ENCODE data around the gene RBPMS2. TPM values are rescaled to one million over a fixed set of nuclear protein-coding genes. Genes with fewer than 3 reads are reported as not detected.

RBPMS2 gene
- total RNA-seq, 2 donors from 2014 or later = 86.0 to 131 TPM

DNA sequence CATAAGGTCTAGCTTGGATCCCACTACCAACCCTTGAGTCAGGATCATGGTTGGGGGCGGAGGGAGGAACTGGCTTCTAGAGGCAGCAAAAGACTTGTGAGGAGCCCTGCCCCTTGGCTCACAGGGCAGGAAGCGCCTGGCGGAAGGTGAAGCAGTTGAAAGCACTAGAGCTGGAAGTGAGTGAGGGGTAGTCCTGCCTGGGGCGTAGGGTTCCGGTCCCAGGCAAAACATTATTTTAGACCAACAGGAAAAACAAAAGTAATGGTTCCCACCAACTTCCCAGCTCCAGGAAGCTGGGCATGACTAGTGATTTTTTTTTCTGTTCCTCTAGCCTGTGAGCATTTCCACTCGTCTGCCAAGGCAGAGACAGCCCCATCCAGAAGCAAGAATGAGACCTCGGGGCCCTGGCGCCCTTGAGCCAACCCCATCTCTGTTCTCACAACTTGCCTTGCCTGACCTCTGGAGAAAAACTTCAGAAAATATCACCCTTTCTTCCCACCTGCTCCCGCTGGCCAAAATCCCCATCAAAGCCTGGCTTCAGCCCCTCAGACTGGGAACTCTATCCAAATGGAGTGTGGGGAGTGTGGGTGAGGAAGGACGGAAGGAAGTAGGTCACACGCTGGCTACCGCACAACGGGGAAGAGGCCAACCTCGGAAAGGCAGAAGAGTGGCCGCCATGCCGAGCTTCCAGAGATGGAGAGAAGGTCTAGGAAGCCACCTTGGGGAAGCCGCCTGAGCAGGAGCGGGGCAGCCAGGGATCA is 57.5 kb downstream of the RBPMS2 start:
- Histone ChIP-seq H3K9me3 (ENCODE audit: control insufficient read depth, low read length) (no peaks in the 10 kb centered on the region), H3K9ac (ENCODE audit: extremely low read depth, low read length, poor library complexity, severe bottlenecking) (no peak overlapping the region), H3K4me1 (ENCODE audit: control insufficient read depth, insufficient read depth, low read length) (no peaks in the 10 kb centered on the region), H3K36me3 (ENCODE audit: control insufficient read depth, insufficient read depth, low read length) (peaks cover 56% of the 10 kb centered on the region), H3K4me3 (ENCODE audit: low read length) (no peak overlapping the region), H3K27me3 (ENCODE audit: control insufficient read depth, insufficient read depth, low read length, poor library complexity, severe bottlenecking) (no peaks in the 10 kb centered on the region), H3K27ac (ENCODE audit: low read depth, low read length) (no peak overlapping the region)
- 95 to 97% methylated on average over 15 to 17 of the region's 18 CpGs for WGBS, 2 experiments (ENCODE audit: insufficient coverage in 1 of 2, insufficient read length in 1 of 2)
- H3K36me3 Mint-ChIP-seq (ENCODE audit: low read depth) = peaks cover 66% of the 10 kb centered on the region
- DNase-seq = no peak
- TF ChIP-seq, protein P1, sequence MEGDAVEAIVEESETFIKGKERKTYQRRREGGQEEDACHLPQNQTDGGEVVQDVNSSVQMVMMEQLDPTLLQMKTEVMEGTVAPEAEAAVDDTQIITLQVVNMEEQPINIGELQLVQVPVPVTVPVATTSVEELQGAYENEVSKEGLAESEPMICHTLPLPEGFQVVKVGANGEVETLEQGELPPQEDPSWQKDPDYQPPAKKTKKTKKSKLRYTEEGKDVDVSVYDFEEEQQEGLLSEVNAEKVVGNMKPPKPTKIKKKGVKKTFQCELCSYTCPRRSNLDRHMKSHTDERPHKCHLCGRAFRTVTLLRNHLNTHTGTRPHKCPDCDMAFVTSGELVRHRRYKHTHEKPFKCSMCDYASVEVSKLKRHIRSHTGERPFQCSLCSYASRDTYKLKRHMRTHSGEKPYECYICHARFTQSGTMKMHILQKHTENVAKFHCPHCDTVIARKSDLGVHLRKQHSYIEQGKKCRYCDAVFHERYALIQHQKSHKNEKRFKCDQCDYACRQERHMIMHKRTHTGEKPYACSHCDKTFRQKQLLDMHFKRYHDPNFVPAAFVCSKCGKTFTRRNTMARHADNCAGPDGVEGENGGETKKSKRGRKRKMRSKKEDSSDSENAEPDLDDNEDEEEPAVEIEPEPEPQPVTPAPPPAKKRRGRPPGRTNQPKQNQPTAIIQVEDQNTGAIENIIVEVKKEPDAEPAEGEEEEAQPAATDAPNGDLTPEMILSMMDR (conservative IDR thresholded peaks at IDR 0.05) = no peak
- H3K27ac Mint-ChIP-seq = peak overlapping the region; percentile 76
- no peaks in the 10 kb centered on the region for H3K4me1 Mint-ChIP-seq
- no peak overlapping the region for H3K4me3 Mint-ChIP-seq
- H3K27me3 Mint-ChIP-seq (ENCODE audit: insufficient read depth) = no peaks in the 10 kb centered on the region
- H3K9me3 Mint-ChIP-seq = no peaks in the 10 kb centered on the region

DNA sequence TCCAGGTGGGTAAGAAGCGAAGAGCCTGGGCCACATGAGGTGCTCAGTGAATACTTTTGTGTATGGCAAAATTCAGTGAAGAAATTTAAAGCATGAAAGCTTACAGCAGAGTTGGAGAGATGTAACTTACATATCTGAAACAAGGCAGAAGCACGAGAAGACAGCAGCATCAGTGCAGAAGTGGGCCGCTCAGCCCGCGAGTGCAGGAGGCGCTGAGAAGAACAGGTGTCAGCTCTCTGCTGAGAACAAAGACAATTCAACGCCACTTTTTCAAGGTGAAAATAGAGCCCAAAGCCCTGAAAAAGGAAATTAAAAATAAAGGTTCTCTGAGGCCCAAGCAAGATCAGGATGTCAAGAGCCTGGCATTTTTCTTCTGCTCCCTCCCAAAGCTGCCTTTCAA is 58.3 kb downstream of the RBPMS2 start:
- peaks cover 60% of the 10 kb centered on the region for H3K36me3 ChIP-seq (ENCODE audit: control insufficient read depth, insufficient read depth, low read length)
- no peaks in the 10 kb centered on the region for H3K27me3 ChIP-seq (ENCODE audit: control insufficient read depth, insufficient read depth, low read length, poor library complexity, severe bottlenecking)
- no peak for DNase-seq
- H3K4me1 ChIP-seq (ENCODE audit: control insufficient read depth, insufficient read depth, low read length) = no peaks in the 10 kb centered on the region
- WGBS, 2 experiments (ENCODE audit: insufficient coverage in 1 of 2, insufficient read length in 1 of 2) = 95 to 98% methylated on average over 7 of the region's 7 CpGs
- H3K27me3 Mint-ChIP-seq (ENCODE audit: insufficient read depth) = no peaks in the 10 kb centered on the region
- no peak overlapping the region for H3K4me3 Mint-ChIP-seq
- no peak overlapping the region for H3K4me3 ChIP-seq (ENCODE audit: low read length)
- peaks cover 70% of the 10 kb centered on the region for H3K36me3 Mint-ChIP-seq (ENCODE audit: low read depth)
- H3K27ac Mint-ChIP-seq = no peak overlapping the region
- H3K9ac ChIP-seq (ENCODE audit: extremely low read depth, low read length, poor library complexity, severe bottlenecking) = no peak overlapping the region
- no peaks in the 10 kb centered on the region for H3K9me3 ChIP-seq (ENCODE audit: control insufficient read depth, low read length)
- TF ChIP-seq, protein P1 (conservative IDR thresholded peaks at IDR 0.05) = no peak
- H3K9me3 Mint-ChIP-seq = no peaks in the 10 kb centered on the region
- H3K27ac ChIP-seq (ENCODE audit: low read depth, low read length) = no peak overlapping the region
- H3K4me1 Mint-ChIP-seq = no peaks in the 10 kb centered on the region

DNA sequence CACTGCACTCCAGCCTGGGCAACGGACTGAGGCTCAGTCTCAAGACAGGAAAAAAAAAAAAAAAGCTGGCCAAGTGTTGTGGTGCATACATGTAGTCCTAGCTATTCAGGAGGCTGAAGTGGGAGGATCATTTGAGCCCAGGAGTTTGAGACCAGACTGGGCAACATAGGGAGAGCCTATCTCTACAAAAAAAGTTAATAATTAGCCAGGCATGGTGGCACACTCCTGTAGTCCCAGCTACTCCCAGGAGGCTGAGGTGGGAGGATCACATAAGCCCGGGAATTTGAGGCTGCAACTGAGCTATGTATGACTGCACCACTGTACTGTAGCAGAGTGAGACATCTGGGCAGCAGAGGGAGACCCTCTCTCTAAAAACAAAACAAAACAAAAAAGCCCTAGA is 58.9 kb downstream of the RBPMS2 start:
- no peaks in the 10 kb centered on the region for H3K4me1 Mint-ChIP-seq
- no peak overlapping the region for H3K27ac ChIP-seq (ENCODE audit: low read depth, low read length)
- peaks cover 63% of the 10 kb centered on the region for H3K36me3 ChIP-seq (ENCODE audit: control insufficient read depth, insufficient read depth, low read length)
- no peaks in the 10 kb centered on the region for H3K9me3 ChIP-seq (ENCODE audit: control insufficient read depth, low read length)
- no peaks in the 10 kb centered on the region for H3K4me1 ChIP-seq (ENCODE audit: control insufficient read depth, insufficient read depth, low read length)
- TF ChIP-seq, protein P1 (conservative IDR thresholded peaks at IDR 0.05) = no peak
- no peak overlapping the region for H3K4me3 Mint-ChIP-seq
- no peak for DNase-seq
- H3K27me3 ChIP-seq (ENCODE audit: control insufficient read depth, insufficient read depth, low read length, poor library complexity, severe bottlenecking) = no peaks in the 10 kb centered on the region
- no peaks in the 10 kb centered on the region for H3K9me3 Mint-ChIP-seq
- no peak overlapping the region for H3K4me3 ChIP-seq (ENCODE audit: low read length)
- H3K27ac Mint-ChIP-seq = no peak overlapping the region
- H3K36me3 Mint-ChIP-seq (ENCODE audit: low read depth) = peaks cover 76% of the 10 kb centered on the region
- no peaks in the 10 kb centered on the region for H3K27me3 Mint-ChIP-seq (ENCODE audit: insufficient read depth)
- 93 to 100% methylated on average over 2 of the region's 2 CpGs for WGBS, 2 experiments (ENCODE audit: insufficient coverage in 1 of 2, insufficient read length in 1 of 2)
- no peak overlapping the region for H3K9ac ChIP-seq (ENCODE audit: extremely low read depth, low read length, poor library complexity, severe bottlenecking)
